ENCODE data around the gene NFATC1. TPM values are rescaled to one million over a fixed set of nuclear protein-coding genes. Genes with fewer than 3 reads are reported as not detected.

Gene NFATC1
- total RNA-seq, 1 donor from 2014 or later: 8.1 TPM

DNA sequence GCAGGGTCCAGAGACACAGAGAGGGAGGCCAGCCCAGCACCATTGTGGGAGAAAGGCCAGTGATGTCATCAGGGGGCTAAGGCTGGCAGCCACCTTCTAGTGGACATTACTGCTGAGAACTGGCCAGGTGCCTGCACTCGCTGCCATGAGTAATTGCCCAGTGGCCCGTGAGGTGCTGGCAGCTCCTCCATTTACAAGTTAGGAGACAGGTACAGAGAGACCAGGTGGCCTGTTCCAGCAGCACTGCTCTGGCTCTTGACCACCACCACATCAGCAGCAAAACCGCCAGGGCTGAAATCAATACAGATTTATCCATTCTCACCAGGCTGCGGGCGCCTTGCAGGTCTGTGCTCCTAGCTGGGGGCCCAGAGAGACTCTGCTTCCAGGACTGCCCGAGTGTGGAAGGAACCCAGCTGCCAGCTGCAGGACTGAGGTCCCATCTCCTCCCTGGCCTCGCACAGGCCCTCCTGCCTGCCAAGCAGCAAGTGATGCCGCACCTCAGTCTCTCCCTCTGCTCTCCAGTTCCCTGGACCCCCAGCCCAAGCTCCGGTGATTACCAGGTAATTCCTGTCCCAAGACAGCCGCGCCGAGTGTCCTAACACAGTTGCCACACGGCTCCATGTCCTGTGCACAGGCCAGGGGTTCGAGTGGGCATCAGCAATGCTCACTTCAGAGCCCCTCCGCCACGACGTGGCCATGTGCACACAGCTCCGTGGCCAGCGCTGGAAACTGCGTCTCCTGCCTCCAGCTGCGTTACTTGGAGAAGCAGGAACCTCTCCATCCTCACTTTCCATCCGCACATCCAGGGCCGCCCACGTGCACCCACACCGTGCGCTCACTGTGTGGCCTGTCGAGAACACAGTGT is 182.9 kb downstream of the NFATC1 start:
- H3K4me3 Mint-ChIP-seq (ENCODE audit: unreplicated experiment): no peak overlapping the region
- no peaks in the 10 kb centered on the region for H3K4me1 Mint-ChIP-seq (ENCODE audit: unreplicated experiment)
- H3K27ac Mint-ChIP-seq (ENCODE audit: unreplicated experiment): no peak overlapping the region
- H3K27me3 Mint-ChIP-seq (ENCODE audit: unreplicated experiment): peaks cover 2% of the 10 kb centered on the region
- no peaks in the 10 kb centered on the region for H3K36me3 Mint-ChIP-seq (ENCODE audit: unreplicated experiment)
- TF ChIP-seq, protein P1, sequence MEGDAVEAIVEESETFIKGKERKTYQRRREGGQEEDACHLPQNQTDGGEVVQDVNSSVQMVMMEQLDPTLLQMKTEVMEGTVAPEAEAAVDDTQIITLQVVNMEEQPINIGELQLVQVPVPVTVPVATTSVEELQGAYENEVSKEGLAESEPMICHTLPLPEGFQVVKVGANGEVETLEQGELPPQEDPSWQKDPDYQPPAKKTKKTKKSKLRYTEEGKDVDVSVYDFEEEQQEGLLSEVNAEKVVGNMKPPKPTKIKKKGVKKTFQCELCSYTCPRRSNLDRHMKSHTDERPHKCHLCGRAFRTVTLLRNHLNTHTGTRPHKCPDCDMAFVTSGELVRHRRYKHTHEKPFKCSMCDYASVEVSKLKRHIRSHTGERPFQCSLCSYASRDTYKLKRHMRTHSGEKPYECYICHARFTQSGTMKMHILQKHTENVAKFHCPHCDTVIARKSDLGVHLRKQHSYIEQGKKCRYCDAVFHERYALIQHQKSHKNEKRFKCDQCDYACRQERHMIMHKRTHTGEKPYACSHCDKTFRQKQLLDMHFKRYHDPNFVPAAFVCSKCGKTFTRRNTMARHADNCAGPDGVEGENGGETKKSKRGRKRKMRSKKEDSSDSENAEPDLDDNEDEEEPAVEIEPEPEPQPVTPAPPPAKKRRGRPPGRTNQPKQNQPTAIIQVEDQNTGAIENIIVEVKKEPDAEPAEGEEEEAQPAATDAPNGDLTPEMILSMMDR (IDR thresholded peaks at IDR 0.05): no peak
- DNase-seq (ENCODE audit: extremely low spot score, unreplicated experiment): no peak
- H3K9me3 Mint-ChIP-seq (ENCODE audit: unreplicated experiment): peaks cover under 1% of the 10 kb centered on the region

Measured in osteocyte (in vitro differentiated cells).